ENCODE results near the gene ICA1L.

ICA1L gene

GRCh38 chr2:202723746-202724145, 147.8 kb downstream of the ICA1L start:
- DNase-seq, result no peak

Measured in T-helper 1 cell (primary cell).